GM18520 (cell line): ENCODE data around the gene TEK.

Experiments
- ATAC-seq: cut with Tn5 transposase; IDR thresholded peaks from one replicate; pipeline ENCODE4 v1.9.1; 2021; ENCODE audit not compliant: unreplicated experiment

The TEK gene

GRCh38 chr9:27118916-27119315, 9.9 kb downstream of the TEK start:
- ATAC-seq: no peak

GRCh38 chr9:27124151-27124550, 15.1 kb downstream of the TEK start:
- no peak for ATAC-seq

GRCh38 chr9:27125030-27125429, 16.0 kb downstream of the TEK start:
- no peak for ATAC-seq

GRCh38 chr9:27125936-27126335, 16.9 kb downstream of the TEK start:
- ATAC-seq: no peak

- no peak for ATAC-seq
Observed at GRCh38 chr9:27126670-27127069, 17.6 kb downstream of the TEK start.

- ATAC-seq: no peak
Observed at GRCh38 chr9:27129221-27129620, 20.2 kb downstream of the TEK start.

- no peak for ATAC-seq
Observed at GRCh38 chr9:27131731-27132130, 22.7 kb downstream of the TEK start.

GRCh38 chr9:27133817-27134216, 24.8 kb downstream of the TEK start:
- no peak for ATAC-seq

GRCh38 chr9:27142299-27142930, 33.4 kb downstream of the TEK start:
- no peak for ATAC-seq

- ATAC-seq: no peak
Observed at GRCh38 chr9:27145143-27145542, 36.1 kb downstream of the TEK start.

- ATAC-seq: no peak
Observed at GRCh38 chr9:27149651-27150050, 40.6 kb downstream of the TEK start.

- no peak for ATAC-seq
Observed at GRCh38 chr9:27150746-27151406, 41.9 kb downstream of the TEK start.

- ATAC-seq: no peak
Observed at GRCh38 chr9:27151693-27152404, 42.8 kb downstream of the TEK start.

- no peak for ATAC-seq
Observed at GRCh38 chr9:27152405-27152718, 43.3 kb downstream of the TEK start.

GRCh38 chr9:27154908-27155307, 45.9 kb downstream of the TEK start:
- ATAC-seq: no peak

- ATAC-seq: no peak
Observed at GRCh38 chr9:27157097-27157496, 48.1 kb downstream of the TEK start.

- ATAC-seq: no peak
Observed at GRCh38 chr9:27157736-27158135, 48.7 kb downstream of the TEK start.

- ATAC-seq: no peak
Observed at GRCh38 chr9:27160636-27161035, 51.6 kb downstream of the TEK start.

- ATAC-seq: no peak
Observed at GRCh38 chr9:27162045-27162444, 53.0 kb downstream of the TEK start.

- no peak for ATAC-seq
Observed at GRCh38 chr9:27165068-27165467, 56.0 kb downstream of the TEK start.

GRCh38 chr9:27165670-27166069, 56.6 kb downstream of the TEK start:
- ATAC-seq: no peak

- ATAC-seq: no peak
Observed at GRCh38 chr9:27168496-27168895, 59.5 kb downstream of the TEK start.
